GM12801 (cell line): ENCODE measurements around the gene CAMTA1.

Experiments
- CTCF ChIP-seq: IDR thresholded peaks from one replicate; pipeline ENCODE4 v1.5.1; 2011; ENCODE audit warnings: control low read depth; ENCODE audit not compliant: insufficient read length; ENCODE audit errors: extremely low read depth

The CAMTA1 gene

GRCh38 chr1:7501723-7502603 lies 716.7 kb downstream of the CAMTA1 start:
- TF ChIP-seq CTCF: no peak

GRCh38 chr1:7503691-7504437 lies 718.6 kb downstream of the CAMTA1 start:
- TF ChIP-seq CTCF: no peak

GRCh38 chr1:7504438-7504720 lies 719.1 kb downstream of the CAMTA1 start:
- TF ChIP-seq CTCF: no peak

GRCh38 chr1:7505094-7505770 lies 720.0 kb downstream of the CAMTA1 start:
- TF ChIP-seq CTCF: no peak

GRCh38 chr1:7505771-7506453 lies 720.7 kb downstream of the CAMTA1 start:
- no peak for TF ChIP-seq CTCF

- TF ChIP-seq CTCF: no peak
These were observed 721.4 kb downstream of the CAMTA1 start for GRCh38 chr1:7506454-7507284.
